22Rv1 (cell line): ENCODE measurements around the gene G3BP2.

Source experiments
- H3K27ac ChIP-seq: fragments of 450-650 bp; 2 replicates; pipeline ENCODE4 v1.5.1; 2017
- ZFX ChIP-seq: fragments of 450-650 bp; IDR thresholded peaks from 2 replicates; pipeline ENCODE4 v1.6.1; 2017; ENCODE audit warnings: antibody characterized with exemption, borderline replicate concordance
- TF ChIP-seq, protein P1 (sequence below): fragments of 450-650 bp; IDR thresholded peaks from 2 replicates; pipeline ENCODE4 v1.5.1; 2017; ENCODE audit warnings: mild to moderate bottlenecking

The G3BP2 gene

DNA sequence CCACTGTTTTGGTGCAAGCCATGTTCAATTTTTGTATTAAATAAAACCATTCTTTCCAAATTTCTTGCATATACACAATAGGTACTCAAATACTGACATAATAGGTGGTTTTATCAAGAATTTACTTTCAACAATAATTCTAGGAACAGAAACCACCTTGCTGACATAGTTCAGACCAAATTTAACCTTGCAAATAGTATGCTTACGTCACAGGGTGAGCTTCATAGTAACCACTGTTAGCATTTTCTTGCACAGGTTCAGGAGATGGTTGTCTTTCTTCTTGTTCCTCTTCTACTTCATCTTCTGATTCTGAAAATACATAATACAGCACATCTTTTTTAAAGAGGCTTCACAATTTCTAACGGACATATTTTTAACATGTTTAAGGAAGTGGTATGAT is 17.6 kb downstream of the G3BP2 start:
- TF ChIP-seq, protein P1, sequence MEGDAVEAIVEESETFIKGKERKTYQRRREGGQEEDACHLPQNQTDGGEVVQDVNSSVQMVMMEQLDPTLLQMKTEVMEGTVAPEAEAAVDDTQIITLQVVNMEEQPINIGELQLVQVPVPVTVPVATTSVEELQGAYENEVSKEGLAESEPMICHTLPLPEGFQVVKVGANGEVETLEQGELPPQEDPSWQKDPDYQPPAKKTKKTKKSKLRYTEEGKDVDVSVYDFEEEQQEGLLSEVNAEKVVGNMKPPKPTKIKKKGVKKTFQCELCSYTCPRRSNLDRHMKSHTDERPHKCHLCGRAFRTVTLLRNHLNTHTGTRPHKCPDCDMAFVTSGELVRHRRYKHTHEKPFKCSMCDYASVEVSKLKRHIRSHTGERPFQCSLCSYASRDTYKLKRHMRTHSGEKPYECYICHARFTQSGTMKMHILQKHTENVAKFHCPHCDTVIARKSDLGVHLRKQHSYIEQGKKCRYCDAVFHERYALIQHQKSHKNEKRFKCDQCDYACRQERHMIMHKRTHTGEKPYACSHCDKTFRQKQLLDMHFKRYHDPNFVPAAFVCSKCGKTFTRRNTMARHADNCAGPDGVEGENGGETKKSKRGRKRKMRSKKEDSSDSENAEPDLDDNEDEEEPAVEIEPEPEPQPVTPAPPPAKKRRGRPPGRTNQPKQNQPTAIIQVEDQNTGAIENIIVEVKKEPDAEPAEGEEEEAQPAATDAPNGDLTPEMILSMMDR, result no peak
- TF ChIP-seq ZFX, result no peak

DNA sequence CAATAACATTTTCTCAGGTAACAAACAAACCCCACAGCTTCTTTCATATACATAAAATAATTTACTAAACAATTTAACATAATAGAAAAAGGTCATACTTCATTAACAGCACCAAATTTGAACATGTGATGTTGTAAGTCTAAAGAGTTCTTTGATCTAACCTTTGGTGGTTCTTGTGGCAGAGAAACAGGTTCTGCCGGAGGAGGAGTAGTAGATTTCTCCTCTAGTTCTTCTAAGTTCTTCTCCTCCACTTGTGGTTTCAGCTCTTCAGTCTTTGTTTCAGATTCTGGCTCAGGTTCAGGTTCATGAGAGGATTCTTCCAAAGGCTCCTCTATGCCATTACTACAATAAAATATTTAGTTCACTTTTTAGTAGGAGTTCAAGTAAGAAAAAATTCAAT is 18.3 kb downstream of the G3BP2 start:
- TF ChIP-seq, protein P1, result no peak
- no peak for TF ChIP-seq ZFX

More for the DNA sequence above, 17.6 kb downstream of the G3BP2 start:
- no peak overlapping the region for H3K27ac ChIP-seq

DNA sequence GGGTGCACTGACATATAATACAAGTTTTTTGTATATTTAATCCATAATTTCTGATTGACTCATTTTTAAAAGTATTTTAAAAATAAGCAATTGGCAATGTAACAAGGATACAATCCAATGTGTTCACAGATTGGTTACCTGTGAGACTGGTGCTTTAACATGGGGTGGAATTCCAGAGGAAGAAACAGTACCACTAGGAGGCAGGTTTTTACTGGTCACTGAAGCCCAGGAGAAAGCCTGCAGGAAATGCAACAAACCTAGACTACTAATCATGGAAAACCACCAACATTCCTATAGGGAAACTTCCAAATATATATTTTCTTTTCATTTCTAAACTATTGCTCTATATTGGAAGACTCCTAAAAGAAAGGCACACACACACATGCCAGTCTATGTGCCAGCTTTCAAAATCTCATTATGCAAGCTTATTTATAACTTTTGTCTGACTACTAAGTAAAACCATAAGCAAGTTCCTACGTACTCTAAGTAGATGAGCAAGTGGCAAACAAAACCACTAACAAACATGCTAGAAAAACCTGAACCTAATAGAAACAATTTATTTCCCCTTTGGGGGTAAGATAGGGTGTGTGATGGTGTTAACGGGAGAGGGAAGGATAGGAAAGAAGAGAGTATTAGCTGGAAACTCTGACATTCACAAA is 19.2 kb downstream of the G3BP2 start:
- TF ChIP-seq, protein P1, result peak; percentile 71
- TF ChIP-seq ZFX, result no peak
- H3K27ac ChIP-seq, result no peak overlapping the region

More for the DNA sequence above, 18.3 kb downstream of the G3BP2 start:
- no peak overlapping the region for H3K27ac ChIP-seq

GRCh38 chr4:75644095-75644494 is 29.1 kb downstream of the G3BP2 start:
- no peak overlapping the region for H3K27ac ChIP-seq
- TF ChIP-seq, protein P1, result no peak
- no peak for TF ChIP-seq ZFX

GRCh38 chr4:75643651-75644050 is 29.6 kb downstream of the G3BP2 start:
- TF ChIP-seq, protein P1, result no peak
- no peak for TF ChIP-seq ZFX
- H3K27ac ChIP-seq, result no peak overlapping the region

DNA sequence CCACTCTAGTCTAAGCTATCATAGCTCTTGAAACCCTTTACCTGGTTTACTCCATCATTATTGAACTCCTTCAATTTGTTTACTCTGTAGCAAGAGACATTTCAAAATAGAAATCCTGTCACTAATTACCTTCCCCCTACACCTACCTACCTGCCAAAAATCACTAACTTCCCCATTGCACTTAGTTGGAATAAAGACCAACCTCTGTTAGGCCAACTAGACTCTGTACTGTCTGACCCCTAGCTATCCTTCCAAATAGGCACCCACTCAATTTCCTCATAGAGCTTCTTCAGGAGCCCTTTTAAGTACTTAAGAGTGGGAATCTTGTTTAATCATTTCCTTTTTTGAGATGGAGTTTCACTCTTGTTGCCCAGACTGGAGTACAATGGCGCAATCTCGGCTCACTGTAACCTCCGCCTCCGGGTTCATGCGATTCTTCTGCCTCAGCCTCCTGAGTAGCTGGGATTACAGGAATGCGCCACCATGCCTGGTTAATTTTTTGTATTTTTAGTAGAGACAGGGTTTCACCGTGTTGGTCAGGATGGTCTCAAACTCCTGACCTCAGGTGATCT is 34.0 kb downstream of the G3BP2 start:
- H3K27ac ChIP-seq, result no peak overlapping the region
- TF ChIP-seq, protein P1, result no peak
- TF ChIP-seq ZFX, result no peak

- TF ChIP-seq ZFX, result no peak
- TF ChIP-seq, protein P1, result no peak
- no peak overlapping the region for H3K27ac ChIP-seq
These were observed 35.4 kb downstream of the G3BP2 start for GRCh38 chr4:75637827-75638226.
